A673 (cell line): ENCODE results near the gene ZDHHC8.

Experiments
- CTCF ChIP-seq: fragments of 300-800, 200-600 bp; sonication (generic); conservative IDR thresholded peaks from 2 replicates; pipeline ENCODE4 v1.5.1; 2017; ENCODE audit warnings: low read depth, mild to moderate bottlenecking, antibody characterized with exemption, low read length, moderate library complexity, mixed read lengths
- EZH2 ChIP-seq: fragments of 200-600 bp; sonication (generic); IDR thresholded peaks from 2 replicates; pipeline ENCODE4 v1.6.1; 2017; ENCODE audit warnings: borderline replicate concordance, low read depth, mild to moderate bottlenecking, mixed read lengths, antibody characterized with exemption, low read length; ENCODE audit not compliant: poor library complexity, severe bottlenecking

GRCh38 chr22:20146777-20147176 lies 15.2 kb downstream of the ZDHHC8 start:
- TF ChIP-seq EZH2 (no peak), CTCF (no peak)
